PC-3 (cell line): ENCODE data around the gene TPRN.

ENCODE experiments used
- EZH2 ChIP-seq: fragments of 300-600 bp; sonication (generic); IDR thresholded peaks from one replicate; pipeline ENCODE4 v1.6.1; 2017; ENCODE audit warnings: antibody characterized with exemption, mild to moderate bottlenecking, low read length; ENCODE audit not compliant: unreplicated experiment
- TF ChIP-seq, protein P1 (sequence below): fragments of 300-600 bp; sonication (generic); conservative IDR thresholded peaks from 2 replicates; pipeline ENCODE4 v1.5.1; 2017; ENCODE audit warnings: antibody characterized with exemption, low read depth, mild to moderate bottlenecking, low read length

- TF ChIP-seq, protein P1, sequence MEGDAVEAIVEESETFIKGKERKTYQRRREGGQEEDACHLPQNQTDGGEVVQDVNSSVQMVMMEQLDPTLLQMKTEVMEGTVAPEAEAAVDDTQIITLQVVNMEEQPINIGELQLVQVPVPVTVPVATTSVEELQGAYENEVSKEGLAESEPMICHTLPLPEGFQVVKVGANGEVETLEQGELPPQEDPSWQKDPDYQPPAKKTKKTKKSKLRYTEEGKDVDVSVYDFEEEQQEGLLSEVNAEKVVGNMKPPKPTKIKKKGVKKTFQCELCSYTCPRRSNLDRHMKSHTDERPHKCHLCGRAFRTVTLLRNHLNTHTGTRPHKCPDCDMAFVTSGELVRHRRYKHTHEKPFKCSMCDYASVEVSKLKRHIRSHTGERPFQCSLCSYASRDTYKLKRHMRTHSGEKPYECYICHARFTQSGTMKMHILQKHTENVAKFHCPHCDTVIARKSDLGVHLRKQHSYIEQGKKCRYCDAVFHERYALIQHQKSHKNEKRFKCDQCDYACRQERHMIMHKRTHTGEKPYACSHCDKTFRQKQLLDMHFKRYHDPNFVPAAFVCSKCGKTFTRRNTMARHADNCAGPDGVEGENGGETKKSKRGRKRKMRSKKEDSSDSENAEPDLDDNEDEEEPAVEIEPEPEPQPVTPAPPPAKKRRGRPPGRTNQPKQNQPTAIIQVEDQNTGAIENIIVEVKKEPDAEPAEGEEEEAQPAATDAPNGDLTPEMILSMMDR: no peak
- no peak for TF ChIP-seq EZH2
These were observed 17.7 kb downstream of the TPRN start for GRCh38 chr9:137182836-137183235.
